ENCODE results near the gene TM4SF1.

TM4SF1 gene

DNA sequence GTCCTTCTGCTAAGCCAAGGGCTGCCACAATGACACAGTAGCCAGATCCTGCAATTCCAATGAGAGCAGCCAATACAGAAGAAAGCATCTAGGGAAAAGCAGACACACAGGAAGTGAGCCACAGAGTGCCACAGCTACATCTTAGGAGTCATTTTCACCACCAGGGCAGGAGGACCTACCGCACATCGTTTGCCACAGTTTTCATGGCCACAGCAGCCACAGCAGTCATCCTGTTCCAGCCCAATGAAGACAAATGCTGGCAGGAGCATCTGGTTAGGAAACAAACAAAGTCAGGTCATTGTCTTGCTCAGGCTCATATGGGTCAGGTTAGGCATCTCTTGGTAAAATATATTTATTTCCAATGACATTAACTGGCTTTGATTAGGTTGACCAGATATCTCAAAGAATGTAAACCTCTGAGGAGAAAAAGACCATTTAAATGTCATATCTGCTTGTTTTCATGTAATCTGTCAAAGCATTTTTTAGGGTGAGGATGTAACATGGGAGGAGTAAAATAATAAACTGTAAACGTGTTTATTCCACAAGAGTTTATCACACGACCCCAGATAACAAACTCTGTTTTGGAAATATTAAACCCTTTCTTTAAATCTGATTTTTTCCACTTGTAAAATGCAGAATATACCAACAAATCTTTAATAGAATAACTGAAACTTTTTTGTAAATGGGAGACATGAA lies 1.8 kb downstream of the TM4SF1 start:
- DNase-seq (ENCODE audit: low spot score) = no peak

GRCh38 chr3:149374793-149375500 lies 2.5 kb downstream of the TM4SF1 start:
- DNase-seq (ENCODE audit: low spot score) = no peak

GRCh38 chr3:149374391-149374790 lies 3.1 kb downstream of the TM4SF1 start:
- DNase-seq (ENCODE audit: low spot score) = no peak

GRCh38 chr3:149373235-149374125 lies 4.0 kb downstream of the TM4SF1 start:
- DNase-seq (ENCODE audit: low spot score) = no peak

- DNase-seq (ENCODE audit: low spot score) = no peak
Observed at GRCh38 chr3:149371723-149372114, 5.7 kb downstream of the TM4SF1 start.

GRCh38 chr3:149371001-149371722 lies 6.3 kb downstream of the TM4SF1 start:
- no peak for DNase-seq (ENCODE audit: low spot score)

- DNase-seq (ENCODE audit: low spot score) = no peak
Observed at GRCh38 chr3:149369991-149370866, 7.2 kb downstream of the TM4SF1 start.

DNA sequence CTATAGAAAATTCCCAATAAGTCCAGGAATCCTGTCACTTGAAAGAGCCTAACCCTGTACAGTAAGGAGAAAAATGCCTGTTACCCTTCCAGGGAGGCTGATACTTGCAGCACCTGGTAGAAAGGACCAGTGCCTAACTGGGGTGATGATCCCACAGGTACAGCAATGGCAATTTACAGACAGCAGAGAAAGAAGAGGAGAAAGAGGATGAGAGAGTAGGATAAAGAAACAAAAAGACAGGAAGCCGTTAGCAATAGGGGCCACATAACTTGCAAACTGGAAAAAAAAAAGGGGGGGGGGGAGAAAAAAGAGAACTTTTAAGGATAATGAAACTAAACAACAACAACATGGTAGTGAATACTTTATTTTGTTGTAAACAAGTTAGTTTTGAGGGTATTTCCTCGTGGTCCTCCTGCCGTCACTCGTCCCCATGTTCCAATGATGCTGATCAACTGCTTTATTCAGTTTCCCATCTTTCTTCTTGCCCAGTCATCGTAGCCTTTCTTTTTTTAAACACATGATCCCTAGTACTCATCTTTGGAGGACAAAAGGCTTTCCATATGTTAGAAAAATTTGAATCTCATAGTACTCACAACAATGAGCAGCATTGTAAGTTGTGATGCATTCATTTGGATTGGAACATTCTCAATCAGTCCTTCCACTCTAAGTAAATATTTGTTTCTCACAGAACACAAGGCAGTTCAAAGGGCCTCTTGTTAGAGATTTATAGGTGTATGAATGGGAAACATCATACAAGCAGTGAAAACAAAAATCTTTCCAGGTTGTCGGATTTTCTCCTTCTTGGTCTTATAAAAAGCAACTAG lies 8.6 kb downstream of the TM4SF1 start:
- no peak for DNase-seq (ENCODE audit: low spot score)

DNA sequence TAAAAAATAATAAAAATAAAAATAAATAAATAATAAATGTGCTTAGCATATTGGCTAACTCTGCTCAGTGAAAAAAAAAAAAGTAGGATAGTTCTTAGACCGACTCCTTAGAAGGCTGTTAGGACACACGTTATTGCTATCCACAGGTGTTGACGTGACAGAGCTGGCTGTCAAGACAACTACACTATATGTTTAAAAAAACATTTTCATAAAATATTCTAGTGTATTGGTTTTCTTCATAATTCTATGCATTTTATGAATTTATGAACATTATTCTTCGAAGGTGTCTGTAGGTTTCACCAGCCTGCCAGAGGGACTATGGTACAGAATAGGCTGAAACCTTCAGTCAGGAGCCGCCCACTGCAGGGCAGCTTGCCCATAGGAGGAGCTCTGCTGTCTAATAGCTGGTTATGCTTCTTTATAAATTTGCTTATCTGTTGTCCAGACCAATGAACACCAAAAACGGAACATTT lies 9.2 kb downstream of the TM4SF1 start:
- DNase-seq (ENCODE audit: low spot score) = no peak

- no peak for DNase-seq (ENCODE audit: low spot score)
Observed at GRCh38 chr3:149366941-149367840, 10.3 kb downstream of the TM4SF1 start.

GRCh38 chr3:149366031-149366430 lies 11.4 kb downstream of the TM4SF1 start:
- no peak for DNase-seq (ENCODE audit: low spot score)

GRCh38 chr3:149364624-149365023 lies 12.8 kb downstream of the TM4SF1 start:
- DNase-seq (ENCODE audit: low spot score) = no peak

DNA sequence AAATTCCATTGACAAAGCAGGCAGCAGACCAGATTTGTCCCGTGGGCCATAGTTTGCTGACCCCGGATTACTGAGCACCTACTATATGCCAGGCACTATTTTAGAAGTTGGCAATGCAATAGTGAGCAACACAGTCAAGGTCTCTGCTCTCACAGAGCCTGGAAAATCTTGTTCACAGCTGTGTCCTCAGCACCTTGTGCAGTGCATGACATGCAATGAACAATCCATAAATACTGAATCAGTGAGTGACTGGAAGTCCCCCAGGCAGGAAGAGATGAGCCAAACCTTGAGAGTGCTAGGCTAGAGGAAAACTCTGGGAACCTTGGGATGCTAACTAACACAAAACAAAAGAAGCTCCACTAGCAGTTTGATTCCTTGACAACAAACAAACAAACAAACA lies 14.4 kb downstream of the TM4SF1 start:
- DNase-seq (ENCODE audit: low spot score) = no peak

DNA sequence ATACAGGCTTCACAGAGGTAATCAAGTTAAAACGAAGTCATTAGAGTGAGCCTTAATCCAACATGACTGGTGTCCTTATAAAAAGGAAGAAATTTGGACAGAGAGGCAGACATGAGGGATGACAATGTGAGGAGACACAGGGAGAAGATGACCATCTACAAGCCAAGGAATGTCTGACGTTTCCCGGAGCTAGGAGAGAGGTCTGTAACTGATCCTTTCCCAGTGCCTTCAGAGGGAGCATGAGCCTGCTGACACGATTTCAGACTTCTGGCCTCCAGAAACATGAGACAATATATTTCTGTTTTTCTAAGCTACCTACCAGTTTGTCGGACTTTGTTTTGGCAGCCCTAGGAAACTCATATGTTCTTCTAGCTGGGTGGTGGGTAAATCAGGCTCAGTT lies 15.1 kb downstream of the TM4SF1 start:
- DNase-seq (ENCODE audit: low spot score) = no peak

DNA sequence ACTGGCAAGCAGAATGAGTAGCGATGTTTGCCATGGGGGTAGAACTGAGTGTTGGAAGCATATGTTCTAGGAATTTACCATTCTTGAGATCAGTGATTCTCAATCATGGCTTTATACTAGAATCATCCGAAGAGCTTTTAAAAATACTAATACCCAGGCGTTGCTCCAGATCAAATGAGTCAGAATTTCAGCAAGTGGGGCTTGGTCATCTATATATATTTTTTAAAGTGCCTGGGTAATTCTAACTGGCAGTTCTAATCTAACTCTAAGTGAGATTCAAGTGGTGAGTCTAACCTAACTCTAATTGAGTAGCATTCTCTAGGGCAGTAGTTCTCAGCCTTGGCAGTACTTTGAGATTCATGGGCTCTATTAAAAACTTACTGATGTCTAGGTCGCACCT lies 20.8 kb downstream of the TM4SF1 start:
- DNase-seq (ENCODE audit: low spot score) = no peak

DNA sequence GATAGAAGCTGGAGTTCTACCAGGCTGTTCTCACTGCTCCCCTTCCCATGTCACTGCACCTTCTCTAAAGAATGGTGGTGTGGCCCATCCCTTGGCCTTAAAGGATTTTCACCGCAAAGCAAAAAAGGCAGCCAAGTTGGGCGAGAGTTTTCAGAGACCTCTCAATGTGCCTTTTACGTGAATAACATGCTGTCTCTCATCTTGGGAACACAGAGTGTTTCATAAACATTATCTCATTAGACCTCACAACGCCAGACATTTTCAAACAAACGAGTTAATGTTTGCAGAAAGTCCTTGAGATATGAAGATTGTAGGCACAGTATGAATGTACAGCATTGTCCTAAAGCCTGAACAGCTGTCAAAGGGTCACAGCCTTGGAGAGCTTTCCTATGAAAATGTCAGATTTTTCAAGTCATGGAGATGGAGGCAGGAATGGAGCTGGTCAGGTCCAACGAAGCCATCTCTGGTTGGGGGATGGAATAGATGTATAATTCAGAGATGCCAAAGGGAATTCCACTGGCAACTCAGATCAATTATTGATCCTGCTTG lies 21.3 kb downstream of the TM4SF1 start:
- DNase-seq (ENCODE audit: low spot score) = no peak

GRCh38 chr3:149353581-149354184 lies 23.8 kb downstream of the TM4SF1 start:
- no peak for DNase-seq (ENCODE audit: low spot score)

DNA sequence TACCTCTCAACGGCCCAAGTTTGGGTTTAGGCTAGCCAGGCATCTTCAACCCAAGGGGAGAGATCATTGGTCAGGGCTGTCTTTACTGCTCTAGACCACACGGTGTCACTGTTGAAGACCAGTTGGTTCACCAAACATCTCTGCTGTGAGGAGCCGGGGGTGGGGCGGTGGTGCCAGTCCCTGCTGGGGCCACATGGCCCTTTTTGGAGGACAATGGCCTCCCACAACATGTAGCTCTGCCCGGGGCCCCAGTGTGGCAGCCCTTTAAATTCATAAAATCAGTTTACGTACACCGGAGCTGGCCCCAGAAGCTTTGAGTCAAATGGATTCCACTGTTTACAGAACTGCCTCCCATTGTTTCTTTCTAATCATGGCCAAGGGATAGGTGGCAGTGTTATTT lies 24.9 kb downstream of the TM4SF1 start:
- peak; percentile 81 for DNase-seq (ENCODE audit: low spot score)
